C4-2B (cell line): ENCODE data around the gene GDA.

Experiments used
- H3K27ac ChIP-seq: fragments of 450-650 bp; 2 replicates; pipeline ENCODE4 v1.5.1; 2017
- ZFX ChIP-seq: fragments of 450-650 bp; IDR thresholded peaks from 2 replicates; pipeline ENCODE4 v1.6.1; 2017
- TF ChIP-seq, protein P1 (sequence below): fragments of 450-650 bp; conservative IDR thresholded peaks from 2 replicates; pipeline ENCODE4 v1.5.1; 2017; ENCODE audit warnings: mild to moderate bottlenecking

Gene GDA

GRCh38 chr9:72129271-72130156 lies 19.7 kb upstream of the GDA start:
- TF ChIP-seq, protein P1, sequence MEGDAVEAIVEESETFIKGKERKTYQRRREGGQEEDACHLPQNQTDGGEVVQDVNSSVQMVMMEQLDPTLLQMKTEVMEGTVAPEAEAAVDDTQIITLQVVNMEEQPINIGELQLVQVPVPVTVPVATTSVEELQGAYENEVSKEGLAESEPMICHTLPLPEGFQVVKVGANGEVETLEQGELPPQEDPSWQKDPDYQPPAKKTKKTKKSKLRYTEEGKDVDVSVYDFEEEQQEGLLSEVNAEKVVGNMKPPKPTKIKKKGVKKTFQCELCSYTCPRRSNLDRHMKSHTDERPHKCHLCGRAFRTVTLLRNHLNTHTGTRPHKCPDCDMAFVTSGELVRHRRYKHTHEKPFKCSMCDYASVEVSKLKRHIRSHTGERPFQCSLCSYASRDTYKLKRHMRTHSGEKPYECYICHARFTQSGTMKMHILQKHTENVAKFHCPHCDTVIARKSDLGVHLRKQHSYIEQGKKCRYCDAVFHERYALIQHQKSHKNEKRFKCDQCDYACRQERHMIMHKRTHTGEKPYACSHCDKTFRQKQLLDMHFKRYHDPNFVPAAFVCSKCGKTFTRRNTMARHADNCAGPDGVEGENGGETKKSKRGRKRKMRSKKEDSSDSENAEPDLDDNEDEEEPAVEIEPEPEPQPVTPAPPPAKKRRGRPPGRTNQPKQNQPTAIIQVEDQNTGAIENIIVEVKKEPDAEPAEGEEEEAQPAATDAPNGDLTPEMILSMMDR: no peak
- no peak for TF ChIP-seq ZFX
- H3K27ac ChIP-seq: no peak overlapping the region

- TF ChIP-seq, protein P1: no peak
- no peak for TF ChIP-seq ZFX
- H3K27ac ChIP-seq: no peak overlapping the region
Observed at GRCh38 chr9:72130321-72130720, 18.9 kb upstream of the GDA start.

DNA sequence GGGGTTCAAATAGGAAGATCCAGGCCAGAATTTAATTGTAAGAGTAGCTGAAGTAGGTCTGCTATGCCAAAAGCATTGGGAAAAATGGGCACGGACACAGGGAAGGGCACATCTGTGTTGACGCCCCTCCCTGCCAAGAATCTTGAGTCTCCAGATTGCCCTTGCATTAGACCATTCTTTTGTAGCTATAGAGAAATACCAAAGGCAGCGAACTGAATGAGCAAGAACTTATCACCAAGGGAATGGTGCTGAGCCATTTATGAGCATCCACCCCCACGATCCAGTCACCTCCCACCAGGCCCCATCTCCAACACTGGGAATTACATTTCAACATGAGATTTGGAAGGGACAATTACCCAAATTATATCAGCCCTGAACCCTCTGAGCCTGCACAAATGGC lies 18.0 kb upstream of the GDA start:
- no peak overlapping the region for H3K27ac ChIP-seq

GRCh38 chr9:72132052-72132451 lies 17.2 kb upstream of the GDA start:
- no peak overlapping the region for H3K27ac ChIP-seq
- TF ChIP-seq, protein P1: no peak
- no peak for TF ChIP-seq ZFX

More for the DNA sequence above, 18.0 kb upstream of the GDA start:
- no peak for TF ChIP-seq ZFX
- TF ChIP-seq, protein P1: no peak

DNA sequence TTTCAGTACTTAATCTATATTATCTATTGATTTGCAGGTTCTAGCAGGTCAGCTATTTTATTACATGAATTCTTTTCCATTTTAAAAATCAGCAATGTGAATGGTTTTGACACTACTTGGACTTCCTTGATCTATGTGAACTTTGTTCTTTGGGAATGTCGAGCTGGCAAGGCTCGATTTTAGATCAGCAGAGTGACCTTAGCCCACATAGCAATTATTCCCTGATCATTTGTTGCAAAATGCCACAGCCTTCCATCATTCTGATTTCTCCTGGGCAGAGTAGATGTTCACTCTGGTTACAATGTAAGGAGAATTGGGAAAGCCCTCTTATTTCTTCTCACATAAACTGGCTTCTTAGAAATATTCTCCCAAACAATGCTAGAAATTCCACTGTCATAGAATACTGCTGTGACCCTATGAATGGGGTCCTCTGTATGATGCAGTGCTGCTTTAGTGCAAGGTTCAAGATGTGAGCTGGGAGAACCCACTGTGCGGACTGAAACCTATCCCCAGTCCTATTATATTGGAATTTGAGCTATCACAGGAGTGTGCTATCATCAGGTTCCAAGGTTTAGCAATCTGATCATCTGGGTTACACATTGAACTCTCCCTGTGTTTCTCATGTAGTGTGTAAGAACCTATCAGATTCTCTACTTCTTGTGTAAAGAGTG lies 15.7 kb upstream of the GDA start:
- TF ChIP-seq, protein P1: no peak
- no peak for TF ChIP-seq ZFX
- no peak overlapping the region for H3K27ac ChIP-seq

DNA sequence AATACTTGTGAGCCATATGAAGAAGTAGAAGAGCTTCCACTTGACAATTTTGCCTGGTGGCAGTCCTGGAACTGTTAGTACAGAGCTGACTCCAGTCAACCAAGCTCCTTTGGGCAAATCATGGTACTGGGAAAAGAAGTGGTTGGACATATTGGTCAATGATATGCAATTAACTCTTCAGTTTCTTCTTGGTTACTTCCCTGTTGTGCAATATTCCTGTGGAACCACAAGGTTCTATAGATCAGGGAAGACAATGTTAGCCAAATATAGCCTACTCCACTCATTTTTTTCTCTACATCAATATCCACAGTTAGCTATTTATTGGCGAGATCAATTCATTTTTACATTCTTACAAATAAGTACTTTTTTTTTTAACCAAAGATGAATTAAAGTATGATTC lies 14.4 kb upstream of the GDA start:
- H3K27ac ChIP-seq: no peak overlapping the region

More for the DNA sequence above, 14.4 kb upstream of the GDA start:
- TF ChIP-seq, protein P1: no peak
- no peak for TF ChIP-seq ZFX
